Spinal cord (tissue), 10 donors: ENCODE data around the gene TMEM258. TPM values are rescaled to one million over a fixed set of nuclear protein-coding genes. Genes with fewer than 3 reads are reported as not detected.

Source experiments
- DNase-seq, 6 donors: peaks; one replicate each; pipeline versions ENCODE4 v3.0.0 to v3.0.0-alpha.2; 2013 to 2015; ENCODE audit warnings: low spot score in 6 of 6, low read depth in 4 of 6
- H3K27ac ChIP-seq: one replicate; pipeline ENCODE4 v1.5.1; 2013; ENCODE audit warnings: low read depth, low read length, control low read depth
- H3K27me3 ChIP-seq: one replicate; pipeline ENCODE4 v1.6.1; 2013; ENCODE audit warnings: low read length; ENCODE audit not compliant: control insufficient read depth, insufficient read depth
- H3K36me3 ChIP-seq: one replicate; pipeline ENCODE4 v1.6.1; 2013; ENCODE audit warnings: low read length; ENCODE audit not compliant: control insufficient read depth, insufficient read depth
- H3K4me1 ChIP-seq: one replicate; pipeline ENCODE4 v1.6.1; 2013; ENCODE audit warnings: low read length; ENCODE audit not compliant: control insufficient read depth, insufficient read depth
- H3K4me3 ChIP-seq: one replicate; pipeline ENCODE4 v1.5.1; 2013; ENCODE audit warnings: low read depth, low read length, control low read depth
- H3K9me3 ChIP-seq: one replicate; pipeline ENCODE4 v1.6.1; 2013; ENCODE audit warnings: low read length; ENCODE audit not compliant: control insufficient read depth, insufficient read depth
- WGBS: methylation state at CpG from one replicate; pipeline ENCODE4 v1.1.5; 2013; ENCODE audit warnings: missing lambda C conversion rate; ENCODE audit not compliant: insufficient coverage; 5-methylcytosine and 5-hydroxymethylcytosine counted together
- polyA plus RNA-seq, 2 donors: library from polyadenylated mRNA; unstranded; fragments of 120-200 nt; gene quantifications; one replicate each; pipeline ENCODE4 v1.2.1, GENCODE V29; 2013; ENCODE audit not compliant: insufficient read length in 2 of 2
- total RNA-seq, 2 donors: library from RNA; depleted of rRNA in 1 of 2; stranded (reverse); fragments of 120-200 nt in 1 of 2; fragments of >200 nt in 1 of 2; gene quantifications; one replicate each; pipeline versions ENCODE4 v1.2.3 to v1.2.4, GENCODE V29; 2013 to 2014
- donor health status: healthy.

Gene TMEM258
- total and polyA plus RNA-seq, 4 donors = 102 to 181 (median 157) TPM

GRCh38 chr11:61799665-61800284, 7.4 kb upstream of the TMEM258 start:
- H3K4me1 ChIP-seq = no peaks in the 10 kb centered on the region
- no peak for DNase-seq
- no peaks in the 10 kb centered on the region for H3K27me3 ChIP-seq
- no peak overlapping the region for H3K4me3 ChIP-seq
- no peaks in the 10 kb centered on the region for H3K9me3 ChIP-seq
- H3K27ac ChIP-seq = no peak overlapping the region
- WGBS = 100% methylated on average over 1 of the region's 2 CpGs
- H3K36me3 ChIP-seq = peaks cover 53% of the 10 kb centered on the region

GRCh38 chr11:61797263-61797944, 5.0 kb upstream of the TMEM258 start:
- Histone ChIP-seq H3K27me3 (no peaks in the 10 kb centered on the region), H3K9me3 (no peaks in the 10 kb centered on the region), H3K4me1 (peaks cover 13% of the 10 kb centered on the region), H3K4me3 (no peak overlapping the region), H3K36me3 (peaks cover 29% of the 10 kb centered on the region), H3K27ac (peak overlapping the region; percentile 49)
- WGBS = 54% methylated on average over 2 of the region's 3 CpGs
- peak in 5 of 6 donors; percentile 74 to 95 (median 79) for DNase-seq

GRCh38 chr11:61795876-61796526, 3.6 kb upstream of the TMEM258 start:
- Histone ChIP-seq H3K36me3 (peaks cover 21% of the 10 kb centered on the region), H3K9me3 (no peaks in the 10 kb centered on the region), H3K4me1 (peaks cover 17% of the 10 kb centered on the region), H3K4me3 (no peak overlapping the region), H3K27me3 (no peaks in the 10 kb centered on the region), H3K27ac (no peak overlapping the region)
- DNase-seq = no peak
- 92% methylated on average over 16 of the region's 18 CpGs for WGBS

- Histone ChIP-seq H3K4me1 (peaks cover 21% of the 10 kb centered on the region), H3K36me3 (peaks cover 22% of the 10 kb centered on the region), H3K9me3 (no peaks in the 10 kb centered on the region), H3K27ac (no peak overlapping the region), H3K27me3 (no peaks in the 10 kb centered on the region), H3K4me3 (no peak overlapping the region)
- 73% methylated on average over 11 of the region's 12 CpGs for WGBS
- no peak for DNase-seq
Measured at GRCh38 chr11:61795459-61795858, 3.1 kb upstream of the TMEM258 start.

- no peaks in the 10 kb centered on the region for H3K9me3 ChIP-seq
- peaks cover 23% of the 10 kb centered on the region for H3K36me3 ChIP-seq
- H3K27ac ChIP-seq = no peak overlapping the region
- 90% methylated on average over 1 of the region's 4 CpGs for WGBS
- H3K4me3 ChIP-seq = no peak overlapping the region
- no peak for DNase-seq
- H3K4me1 ChIP-seq = peaks cover 29% of the 10 kb centered on the region
- no peaks in the 10 kb centered on the region for H3K27me3 ChIP-seq
Measured at GRCh38 chr11:61794579-61794978, 2.2 kb upstream of the TMEM258 start.

GRCh38 chr11:61793829-61794204, 1.4 kb upstream of the TMEM258 start:
- H3K27me3 ChIP-seq = no peaks in the 10 kb centered on the region
- H3K27ac ChIP-seq = no peak overlapping the region
- no peaks in the 10 kb centered on the region for H3K9me3 ChIP-seq
- H3K4me1 ChIP-seq = peaks cover 33% of the 10 kb centered on the region
- 13% methylated on average over 1 of the region's 3 CpGs for WGBS
- H3K36me3 ChIP-seq = peaks cover 31% of the 10 kb centered on the region
- DNase-seq = no peak
- peak overlapping the region; percentile 90 for H3K4me3 ChIP-seq

- Histone ChIP-seq H3K9me3 (no peaks in the 10 kb centered on the region), H3K36me3 (peaks cover 36% of the 10 kb centered on the region), H3K4me1 (peaks cover 33% of the 10 kb centered on the region), H3K27me3 (no peaks in the 10 kb centered on the region), H3K27ac (peak overlapping the region; percentile 93), H3K4me3 (peak overlapping the region; percentile 90)
- 5% methylated on average over 19 of the region's 29 CpGs for WGBS
- DNase-seq = peak in 1 of 6 donors; percentile 7
Measured at GRCh38 chr11:61793083-61793828, 857 bp upstream of the TMEM258 start.

GRCh38 chr11:61791737-61792309, 576 bp downstream of the TMEM258 start:
- H3K9me3 ChIP-seq = no peaks in the 10 kb centered on the region
- 0% methylated on average over 11 of the region's 14 CpGs for WGBS
- H3K27ac ChIP-seq = peak overlapping the region; percentile 93
- peak; percentile 61 to 94 (median 74) for DNase-seq
- peak overlapping the region; percentile 90 for H3K4me3 ChIP-seq
- no peaks in the 10 kb centered on the region for H3K27me3 ChIP-seq
- H3K36me3 ChIP-seq = peaks cover 51% of the 10 kb centered on the region
- H3K4me1 ChIP-seq = peaks cover 38% of the 10 kb centered on the region

- H3K4me1 ChIP-seq = peaks cover 26% of the 10 kb centered on the region
- DNase-seq = peak in 2 of 6 donors; percentile 42 to 49
- peaks cover 75% of the 10 kb centered on the region for H3K36me3 ChIP-seq
- no peak overlapping the region for H3K4me3 ChIP-seq
- no peaks in the 10 kb centered on the region for H3K9me3 ChIP-seq
- WGBS = 53% methylated on average over 6 of the region's 9 CpGs
- H3K27me3 ChIP-seq = no peaks in the 10 kb centered on the region
- H3K27ac ChIP-seq = no peak overlapping the region
Measured at GRCh38 chr11:61787928-61788491, 4.4 kb downstream of the TMEM258 start.
